GM12878 (cell line): ENCODE data around the gene FBXO42. TPM values are rescaled to one million over a fixed set of nuclear protein-coding genes. Genes with fewer than 3 reads are reported as not detected.

ENCODE experiments used
- ATAC-seq: fragments of 200-7000 bp; cut with Tn5 transposase; 3 replicates; pipeline ENCODE4 v1.9.1; 2020; ENCODE audit warnings: mild to moderate bottlenecking, moderate library complexity
- BruUV-seq: library from RNA; stranded (reverse); fragments of 400-500 nt; replicated peaks from 2 replicates; lab custom pipeline; 2021; lab: Mats Ljungman, UMichigan
- CTCF ChIA-PET: fragments of 300-600 bp; sonication (Branson Sonifier 250); formaldehyde crosslinking; extraction: SDS; loops from one replicate; lab custom pipeline; 2021; ENCODE audit warnings: inconsistent platforms; lab: Yijun Ruan, JAX
- POLR2A ChIA-PET: fragments of 350-600 bp; formaldehyde crosslinking; extraction: SDS; loops from one replicate; lab custom pipeline; 2021; ENCODE audit warnings: inconsistent platforms; lab: Charles Lee
- RAD21 ChIA-PET: fragments of 300-600 bp; sonication (Branson Sonifier 250); formaldehyde crosslinking; loops from one replicate; lab custom pipeline; 2023; ENCODE audit warnings: antibody characterized with exemption; ENCODE audit not compliant: unreplicated experiment; lab: Charles Lee
- SMC1A ChIA-PET: fragments of 300-600 bp; sonication (Branson Sonifier 250); formaldehyde crosslinking; loops from one replicate; lab custom pipeline; 2023; ENCODE audit not compliant: unreplicated experiment, uncharacterized antibody; lab: Charles Lee
- DNase-seq: peaks from one replicate; pipeline ENCODE4 v3.0.0-alpha.2; 2011; ENCODE audit warnings: low read depth, low spot score
- FAIRE-seq: peaks from 3 replicates; lab custom pipeline; 2011; peaks lifted over from hg19 to GRCh38; lab: Jason Lieb, UNC
- H2AFZ ChIP-seq: 2 replicates; pipeline ENCODE4 v1.6.0; 2011; ENCODE audit warnings: low read depth, low read length, control low read depth; ENCODE audit not compliant: control insufficient read depth
- H3K27ac ChIP-seq: 2 replicates; pipeline ENCODE4 v1.5.1; 2011; ENCODE audit warnings: control low read depth; ENCODE audit not compliant: control insufficient read depth, insufficient read depth
- H3K27me3 ChIP-seq, 2 experiments: replicated peaks in 1 of 2; 2 replicates each; pipeline versions ENCODE4 v1.6.0 to v1.6.1; 2011; ENCODE audit warnings: low read length in 1 of 2; ENCODE audit not compliant: control insufficient read depth in 2 of 2, insufficient read depth in 2 of 2
- H3K36me3 ChIP-seq, 2 experiments: 2 replicates each; pipeline ENCODE4 v1.5.1; 2011; ENCODE audit warnings: low read length in 1 of 2; ENCODE audit not compliant: control insufficient read depth in 2 of 2, insufficient read depth in 2 of 2
- H3K4me1 ChIP-seq: 2 replicates; pipeline ENCODE4 v1.6.1; 2011; ENCODE audit warnings: mild to moderate bottlenecking, low read length, moderate library complexity, mixed read lengths; ENCODE audit not compliant: control insufficient read depth, insufficient read depth
- H3K4me2 ChIP-seq: 2 replicates; pipeline ENCODE4 v1.6.0; 2011; ENCODE audit warnings: control low read depth; ENCODE audit not compliant: control insufficient read depth, insufficient read depth
- H3K4me3 ChIP-seq: fragments of 200-600 bp; sonication (generic); 2 replicates; pipeline ENCODE4 v1.5.1; 2016
- H3K79me2 ChIP-seq: 2 replicates; pipeline ENCODE4 v1.6.0; 2011; ENCODE audit warnings: low read length; ENCODE audit not compliant: control insufficient read depth, insufficient read depth
- H3K9ac ChIP-seq: 2 replicates; pipeline ENCODE4 v1.8.0; 2011; ENCODE audit warnings: low read length, control low read depth, mixed read lengths; ENCODE audit not compliant: control insufficient read depth, insufficient read depth
- H3K9me3 ChIP-seq: replicated peaks from 3 replicates; pipeline ENCODE4 v1.5.1; 2011; ENCODE audit warnings: mild to moderate bottlenecking, low read length; ENCODE audit not compliant: control insufficient read depth, insufficient read depth
- H4K20me1 ChIP-seq: 2 replicates; pipeline ENCODE4 v1.6.0; 2011; ENCODE audit not compliant: control insufficient read depth, insufficient read depth
- ATF7 ChIP-seq: fragments of 450-650 bp; IDR thresholded peaks from 2 replicates; pipeline ENCODE4 v1.6.1; 2016; ENCODE audit warnings: low read depth, mild to moderate bottlenecking
- CEBPB ChIP-seq, 2 experiments: fragments of 150-350 bp in 1 of 2; IDR thresholded peaks; 2 replicates each; pipeline ENCODE4 v1.6.1; 2012 to 2014; ENCODE audit warnings: low read depth in 2 of 2, low read length in 2 of 2, borderline replicate concordance in 1 of 2, inconsistent platforms in 1 of 2
- CREB1 ChIP-seq: IDR thresholded peaks from 2 replicates; pipeline ENCODE4 v1.6.1; 2012; ENCODE audit warnings: low read depth, mild to moderate bottlenecking, inconsistent platforms
- HCFC1 ChIP-seq: fragments of 150-350 bp; IDR thresholded peaks from 2 replicates; pipeline ENCODE4 v1.6.1; 2014; ENCODE audit warnings: low read length
- NFIC ChIP-seq: IDR thresholded peaks from 2 replicates; pipeline ENCODE4 v1.6.1; 2012; ENCODE audit warnings: low read depth, mild to moderate bottlenecking, inconsistent platforms, low read length, moderate library complexity
- RB1 ChIP-seq: fragments of 450-650 bp; formaldehyde crosslinking; IDR thresholded peaks from 2 replicates; pipeline ENCODE4 v1.6.1; 2017; ENCODE audit warnings: mild to moderate bottlenecking, borderline replicate concordance
- RELA ChIP-seq: fragments of 450-650 bp; IDR thresholded peaks from 2 replicates; pipeline ENCODE4 v1.8.0; 2014; ENCODE audit warnings: borderline replicate concordance; ENCODE audit not compliant: partially characterized antibody
- STAT3 ChIP-seq: IDR thresholded peaks from 2 replicates; pipeline ENCODE4 v1.6.1; 2011; ENCODE audit warnings: low read depth, low read length, improper control_type of control experiment
- YY1 ChIP-seq: IDR thresholded peaks from 2 replicates; pipeline ENCODE4 v1.6.1; 2011; ENCODE audit warnings: low read depth, mild to moderate bottlenecking, low read length
- ZNF217 ChIP-seq: fragments of 450-650 bp; IDR thresholded peaks from 2 replicates; pipeline ENCODE4 v1.6.1; 2017; ENCODE audit warnings: antibody characterized with exemption, mild to moderate bottlenecking
- WGBS: methylation state at CpG from one replicate; pipeline ENCODE4 v1.1.6; 2016; ENCODE audit warnings: low lambda C conversion rate; ENCODE audit not compliant: insufficient replicate concordance, insufficient coverage; ENCODE audit errors: missing lambda C conversion rate; 5-methylcytosine and 5-hydroxymethylcytosine counted together
- in situ Hi-C: fragments of 300-500 bp; cut with MboI; formaldehyde crosslinking; loops from 9 replicates; pipeline ENCODE4 v1.14.3; 2018; ENCODE audit warnings: mixed read lengths
- intact Hi-C: fragments of 100-400 bp; cut with micrococcal nuclease; formaldehyde crosslinking; loops from one replicate; pipeline ENCODE4 v1.14.2; 2022; ENCODE audit not compliant: unreplicated experiment
- polyA plus RNA-seq, 11 experiments: library from polyadenylated mRNA; depleted of rRNA in 4 of 11; unstranded in 6 of 11; stranded (reverse) in 5 of 11; fragments of >200 nt; fragmentation: Nextera tagmentation in 4 of 11; fragmentation: Illumina TruSeq in 1 of 11; extraction: Ambion mirVana in 4 of 11; extraction: Trizol in 1 of 11; gene quantifications; 1 replicate in 1 of 11; 2 replicates in 10 of 11; pipeline versions ENCODE4 v1.2.1 to v1.2.3, GENCODE V29; 2011 to 2016; ENCODE audit warnings: inconsistent platforms in 2 of 11, missing spikeins in 2 of 11, low read depth in 1 of 11
- total RNA-seq, 4 experiments: library from RNA; depleted of rRNA in 3 of 4; stranded (reverse); fragments of >200 nt in 3 of 4; fragmentation: Illumina TruSeq in 1 of 4; extraction: Trizol in 1 of 4; gene quantifications; 2 replicates each; pipeline versions ENCODE4 v1.2.1 to v1.2.3, GENCODE V29; 2013 to 2021
- TF ChIP-seq, protein P1 (sequence below): fragments of 150-350 bp; IDR thresholded peaks from 2 replicates; pipeline ENCODE4 v1.6.1; 2016; ENCODE audit warnings: low read depth, low read length
- TF ChIP-seq, protein P2 (sequence below): fragments of 450-650 bp; IDR thresholded peaks from 2 replicates; pipeline ENCODE4 v1.6.1; 2017; ENCODE audit warnings: mild to moderate bottlenecking, low read depth, inconsistent platforms; ENCODE audit not compliant: poor library complexity, severe bottlenecking

FBXO42 gene
- total and polyA plus RNA-seq, 10 of the 15 experiments (the other 5 are each of a cell fraction or from before 2014, with no cell fraction given): 6.1 to 23.8 (median 15.2) TPM

DNA sequence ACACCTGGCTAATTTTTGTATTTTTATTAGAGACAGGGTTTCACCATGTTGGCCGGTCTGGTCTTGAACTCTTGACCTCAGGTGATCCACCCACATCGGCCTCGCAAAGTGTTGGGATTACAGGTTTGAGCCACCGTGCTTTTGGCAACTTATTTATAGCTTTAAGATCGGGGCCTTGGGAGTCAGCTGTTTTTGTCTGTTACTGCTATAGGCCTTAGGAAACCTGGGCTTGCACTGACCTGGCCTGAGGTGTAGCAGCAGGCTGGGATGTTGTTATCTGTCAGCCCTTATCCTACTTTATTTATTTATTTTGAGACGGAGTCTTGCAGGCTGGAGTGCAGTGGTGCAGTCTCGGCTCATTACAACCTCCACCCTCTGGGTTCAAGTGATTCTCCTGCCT is 26.2 kb upstream of the FBXO42 start:
- Histone ChIP-seq H3K27ac (no peak overlapping the region), H3K36me3 (peaks cover 4 to 5% of the 10 kb centered on the region in 2 experiments; a peak in 3 of 4 replicates), H2AFZ (no peak overlapping the region), H3K4me1 (peaks cover 3% of the 10 kb centered on the region; the same call in 1 of the 2 replicates), H3K9ac (no peak overlapping the region), H3K79me2 (peaks cover 88% of the 10 kb centered on the region), H3K4me2 (no peak overlapping the region), H4K20me1 (peaks cover 20% of the 10 kb centered on the region; the same call in 1 of the 2 replicates)
- ChIA-PET SMC1A (interaction anchor here (4.6 kb wide), 1 partner anchor 9 kb away, joined by 37 read pairs; no protein-coding TSS in a partner anchor), POLR2A (interaction anchor here (1.0 to 1.6 kb wide), 2 partner anchors 9 to 52 kb away, joined by 3 to 6 read pairs; no protein-coding TSS in a partner anchor)
- WGBS: 75% methylated on average over 7 of the region's 7 CpGs
- no peak for DNase-seq
- no peak for ATAC-seq
- intact Hi-C loops: no loop called here
- no TSS peak for BruUV-seq
- in situ Hi-C loops: no loop called here
- TF ChIP-seq ZNF217 (no peak), YY1 (no peak), NFIC (no peak), CEBPB (IDR thresholded peaks at IDR 0.05; ENCODE audit: borderline replicate concordance in 1 of 2, low read depth in 2 of 2, low read length in 2 of 2) (no peak), ATF7 (no peak), STAT3 (no peak), CREB1 (no peak), HCFC1 (no peak), RELA (no peak), RB1 (no peak)
- TF ChIP-seq, protein P1, sequence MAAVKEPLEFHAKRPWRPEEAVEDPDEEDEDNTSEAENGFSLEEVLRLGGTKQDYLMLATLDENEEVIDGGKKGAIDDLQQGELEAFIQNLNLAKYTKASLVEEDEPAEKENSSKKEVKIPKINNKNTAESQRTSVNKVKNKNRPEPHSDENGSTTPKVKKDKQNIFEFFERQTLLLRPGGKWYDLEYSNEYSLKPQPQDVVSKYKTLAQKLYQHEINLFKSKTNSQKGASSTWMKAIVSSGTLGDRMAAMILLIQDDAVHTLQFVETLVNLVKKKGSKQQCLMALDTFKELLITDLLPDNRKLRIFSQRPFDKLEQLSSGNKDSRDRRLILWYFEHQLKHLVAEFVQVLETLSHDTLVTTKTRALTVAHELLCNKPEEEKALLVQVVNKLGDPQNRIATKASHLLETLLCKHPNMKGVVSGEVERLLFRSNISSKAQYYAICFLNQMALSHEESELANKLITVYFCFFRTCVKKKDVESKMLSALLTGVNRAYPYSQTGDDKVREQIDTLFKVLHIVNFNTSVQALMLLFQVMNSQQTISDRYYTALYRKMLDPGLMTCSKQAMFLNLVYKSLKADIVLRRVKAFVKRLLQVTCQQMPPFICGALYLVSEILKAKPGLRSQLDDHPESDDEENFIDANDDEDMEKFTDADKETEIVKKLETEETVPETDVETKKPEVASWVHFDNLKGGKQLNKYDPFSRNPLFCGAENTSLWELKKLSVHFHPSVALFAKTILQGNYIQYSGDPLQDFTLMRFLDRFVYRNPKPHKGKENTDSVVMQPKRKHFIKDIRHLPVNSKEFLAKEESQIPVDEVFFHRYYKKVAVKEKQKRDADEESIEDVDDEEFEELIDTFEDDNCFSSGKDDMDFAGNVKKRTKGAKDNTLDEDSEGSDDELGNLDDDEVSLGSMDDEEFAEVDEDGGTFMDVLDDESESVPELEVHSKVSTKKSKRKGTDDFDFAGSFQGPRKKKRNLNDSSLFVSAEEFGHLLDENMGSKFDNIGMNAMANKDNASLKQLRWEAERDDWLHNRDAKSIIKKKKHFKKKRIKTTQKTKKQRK: no peak
- TF ChIP-seq, protein P2, sequence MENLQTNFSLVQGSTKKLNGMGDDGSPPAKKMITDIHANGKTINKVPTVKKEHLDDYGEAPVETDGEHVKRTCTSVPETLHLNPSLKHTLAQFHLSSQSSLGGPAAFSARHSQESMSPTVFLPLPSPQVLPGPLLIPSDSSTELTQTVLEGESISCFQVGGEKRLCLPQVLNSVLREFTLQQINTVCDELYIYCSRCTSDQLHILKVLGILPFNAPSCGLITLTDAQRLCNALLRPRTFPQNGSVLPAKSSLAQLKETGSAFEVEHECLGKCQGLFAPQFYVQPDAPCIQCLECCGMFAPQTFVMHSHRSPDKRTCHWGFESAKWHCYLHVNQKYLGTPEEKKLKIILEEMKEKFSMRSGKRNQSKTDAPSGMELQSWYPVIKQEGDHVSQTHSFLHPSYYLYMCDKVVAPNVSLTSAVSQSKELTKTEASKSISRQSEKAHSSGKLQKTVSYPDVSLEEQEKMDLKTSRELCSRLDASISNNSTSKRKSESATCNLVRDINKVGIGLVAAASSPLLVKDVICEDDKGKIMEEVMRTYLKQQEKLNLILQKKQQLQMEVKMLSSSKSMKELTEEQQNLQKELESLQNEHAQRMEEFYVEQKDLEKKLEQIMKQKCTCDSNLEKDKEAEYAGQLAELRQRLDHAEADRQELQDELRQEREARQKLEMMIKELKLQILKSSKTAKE: no peak
- TF ChIP-seq, all 136 proteins: peak for 0
- ChIA-PET CTCF (interaction anchor here (1.6 kb wide), 1 partner anchor 9 kb away, joined by 4 read pairs; no protein-coding TSS in a partner anchor), RAD21 (no interaction called here)
- FAIRE-seq: no peak
- Histone ChIP-seq H3K9me3 (no peaks in the 10 kb centered on the region), H3K4me3 (no peak overlapping the region), H3K27me3 (no peaks in the 10 kb centered on the region)
